GM21619 (cell line): ENCODE data around the gene DDX46.
"Not testable (repeated sequence)": the region's sequence is repeated elsewhere in the genome, so short reads cannot be mapped to it uniquely, and the experiment has no call there.

Experiments used
- ATAC-seq: cut with Tn5 transposase; IDR thresholded peaks from one replicate; pipeline ENCODE4 v1.9.1; 2021; ENCODE audit not compliant: unreplicated experiment

The DDX46 gene

DNA sequence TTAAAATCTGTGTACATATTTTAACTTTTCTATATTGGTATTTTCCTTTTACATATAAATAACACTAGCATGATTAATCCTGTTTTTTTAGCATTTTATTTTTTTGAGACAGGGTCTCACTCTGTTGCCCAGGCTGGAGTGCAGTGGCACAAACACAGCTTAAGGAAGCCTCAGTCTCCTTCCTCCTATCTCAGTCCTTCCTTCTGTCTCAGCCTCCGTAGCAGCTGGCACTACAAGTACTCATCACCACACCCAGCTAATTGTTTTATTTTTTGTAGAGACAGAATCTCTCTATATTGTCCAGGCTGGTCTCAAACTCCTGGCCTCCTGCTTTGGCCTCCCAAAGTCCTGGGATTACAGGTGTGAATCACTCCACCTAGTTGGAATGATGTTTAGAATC lies 85.7 kb downstream of the DDX46 start:
- ATAC-seq: no peak

DNA sequence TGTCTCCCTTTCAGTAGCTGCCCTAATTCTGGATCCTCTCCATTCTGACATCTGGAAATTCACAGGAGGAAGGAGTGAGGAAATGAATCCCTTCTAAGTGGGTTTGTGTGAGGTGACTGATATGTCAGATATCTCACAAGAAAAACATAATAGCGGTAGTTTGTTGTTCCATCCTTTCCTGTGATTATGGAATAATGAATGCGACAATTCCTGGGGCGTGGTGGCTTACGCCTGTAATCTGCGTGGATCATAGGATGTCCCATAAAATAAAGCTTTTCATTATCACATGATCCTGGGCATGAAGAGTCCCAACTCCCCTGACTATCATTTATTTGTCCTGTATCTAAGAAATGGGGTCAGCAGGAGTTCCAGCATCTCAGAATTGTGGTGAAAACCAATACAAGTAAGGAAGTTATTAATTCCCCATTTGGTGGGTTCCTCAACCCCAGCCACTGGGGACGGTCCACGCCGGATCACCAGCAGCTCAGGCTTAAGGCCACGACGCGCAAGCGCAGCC lies 86.8 kb downstream of the DDX46 start:
- no peak for ATAC-seq

- peak; percentile 95 for ATAC-seq
Observed at GRCh38 chr5:134845852-134846640, 87.5 kb downstream of the DDX46 start, which contains the start of gene C5orf24. Gene C5orf24 (plus strand): TSS chr5:134845968. CDS start chr5:134854901, 8,933 bp downstream.

DNA sequence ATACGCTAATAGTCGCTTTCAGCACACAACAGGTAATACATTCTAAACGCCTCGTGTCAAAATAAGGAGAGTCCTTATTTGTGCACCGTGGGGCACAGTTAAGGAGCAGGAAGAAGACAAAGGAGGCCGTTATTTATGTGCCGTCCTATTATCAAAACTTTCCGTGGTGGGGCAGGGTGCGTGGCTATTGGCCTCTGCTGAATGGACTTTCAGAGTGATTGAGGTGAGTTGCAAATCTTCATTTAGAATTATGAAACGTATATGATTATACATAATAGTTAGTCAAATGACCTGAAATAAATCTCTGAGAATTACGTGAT lies 88.0 kb downstream of the DDX46 start:
- ATAC-seq: no peak

GRCh38 chr5:134849434-134849933 lies 90.9 kb downstream of the DDX46 start:
- not testable (repeated sequence) for ATAC-seq

GRCh38 chr5:134851307-134851923 lies 92.8 kb downstream of the DDX46 start:
- ATAC-seq: no peak

GRCh38 chr5:134856465-134856864 lies 97.9 kb downstream of the DDX46 start:
- ATAC-seq: not testable (repeated sequence)

- ATAC-seq: no peak
Observed at GRCh38 chr5:134857401-134857800, 98.8 kb downstream of the DDX46 start.

DNA sequence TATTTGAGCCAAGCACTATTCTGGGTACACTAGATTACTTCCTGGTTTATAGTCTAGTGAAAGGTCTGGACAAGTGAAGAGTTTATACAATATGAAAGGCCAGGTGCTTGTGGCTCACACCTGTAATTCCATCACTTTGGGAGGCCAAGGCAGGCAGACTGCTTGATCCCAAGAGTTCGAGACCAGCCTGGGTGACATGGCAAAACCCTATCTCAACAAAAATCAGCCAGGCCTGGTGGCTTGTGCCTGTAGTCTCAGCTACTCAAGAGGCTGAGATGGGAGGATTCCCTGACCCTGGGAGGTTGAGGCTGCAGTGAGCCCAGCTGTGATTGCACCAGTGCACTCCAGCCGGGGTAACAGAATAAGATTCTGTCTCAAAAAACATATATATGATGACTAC lies 106.1 kb downstream of the DDX46 start:
- no peak for ATAC-seq

DNA sequence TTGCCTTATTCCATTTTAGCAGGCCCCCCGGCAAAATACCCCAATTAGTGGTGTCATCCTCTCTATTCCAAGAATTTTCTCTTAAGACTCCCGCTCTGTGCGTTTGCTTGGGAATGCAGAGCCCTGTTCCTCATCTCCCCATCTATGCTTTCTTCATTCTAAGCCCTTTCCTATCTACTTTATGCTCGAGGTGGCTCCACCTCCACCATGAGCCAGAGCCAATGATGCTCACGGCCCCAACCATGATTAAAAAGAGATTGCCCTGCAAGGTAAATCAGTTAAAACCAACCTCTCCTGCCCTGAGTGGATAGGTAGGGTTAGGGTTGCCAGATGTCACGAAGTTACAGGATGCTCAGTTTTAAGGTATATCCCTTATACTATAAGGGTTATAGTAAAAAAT lies 114.9 kb downstream of the DDX46 start:
- no peak for ATAC-seq

DNA sequence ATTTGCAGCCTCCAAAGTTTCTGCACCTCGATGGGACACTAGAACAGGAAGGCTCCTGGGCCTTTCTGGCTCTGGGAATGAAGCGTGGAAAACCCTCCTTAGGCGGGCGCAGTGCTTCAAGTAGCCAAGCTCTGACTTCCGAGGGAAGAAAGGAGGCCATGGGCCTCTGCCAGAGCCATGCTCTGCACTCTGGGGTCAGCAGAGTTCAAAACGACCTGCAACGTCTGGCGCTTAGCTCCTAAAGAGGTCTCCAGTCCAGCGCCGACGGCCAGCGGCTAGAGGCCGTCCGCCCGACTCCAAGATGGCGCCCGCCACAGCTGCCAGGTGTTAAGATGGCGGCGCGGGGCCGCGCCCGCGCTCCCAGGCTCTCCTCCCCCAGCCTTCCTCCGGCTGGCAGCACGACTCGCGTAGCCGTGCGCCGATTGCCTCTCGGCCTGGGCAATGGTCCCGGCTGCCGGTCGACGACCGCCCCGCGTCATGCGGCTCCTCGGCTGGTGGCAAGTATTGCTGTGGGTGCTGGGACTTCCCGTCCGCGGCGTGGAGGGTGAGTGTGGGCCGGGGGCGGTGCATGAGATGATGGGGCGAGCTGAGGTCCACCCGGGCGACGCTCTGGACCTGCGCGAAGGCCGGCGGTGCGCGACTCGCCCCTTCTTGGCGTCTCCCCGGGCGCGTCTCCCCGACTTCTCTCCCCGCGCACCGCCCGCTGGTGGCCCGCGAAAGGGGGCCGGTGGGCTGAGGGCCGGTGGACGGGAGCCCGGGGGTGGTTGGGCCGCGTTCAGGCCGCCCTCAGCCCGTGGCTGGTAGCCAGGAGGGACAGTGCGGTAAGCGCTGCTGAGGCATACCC lies 115.6 kb downstream of the DDX46 start, which contains the start of gene TXNDC15:
Gene TXNDC15, plus strand, starts transcription at position 385 of the 844 bp plus-strand sequence. Its CDS starts 57 bp downstream, at position 442.
- ATAC-seq: peak; percentile 84

GRCh38 chr5:134874831-134875655 lies 116.5 kb downstream of the DDX46 start:
- ATAC-seq: peak; percentile 21

DNA sequence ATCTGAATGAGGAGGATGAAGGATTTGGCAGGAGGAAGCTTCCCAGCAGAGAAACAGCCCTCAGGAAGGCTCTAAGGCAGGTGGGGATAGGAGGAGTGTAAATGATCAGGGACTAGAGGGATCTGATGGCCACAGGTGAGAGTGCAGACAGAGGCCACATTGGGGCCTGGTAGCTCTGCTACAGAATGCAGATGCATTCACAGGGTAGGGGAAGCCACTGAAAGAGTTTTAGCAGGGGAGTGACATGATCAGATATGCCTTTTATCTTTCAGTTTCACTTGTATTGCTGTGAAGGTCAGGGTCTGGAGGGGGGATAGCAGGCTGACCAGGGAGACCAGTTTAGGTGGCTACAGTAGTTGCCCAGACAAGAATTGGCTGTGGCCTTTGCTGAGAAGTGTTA lies 118.6 kb downstream of the DDX46 start:
- ATAC-seq: no peak

DNA sequence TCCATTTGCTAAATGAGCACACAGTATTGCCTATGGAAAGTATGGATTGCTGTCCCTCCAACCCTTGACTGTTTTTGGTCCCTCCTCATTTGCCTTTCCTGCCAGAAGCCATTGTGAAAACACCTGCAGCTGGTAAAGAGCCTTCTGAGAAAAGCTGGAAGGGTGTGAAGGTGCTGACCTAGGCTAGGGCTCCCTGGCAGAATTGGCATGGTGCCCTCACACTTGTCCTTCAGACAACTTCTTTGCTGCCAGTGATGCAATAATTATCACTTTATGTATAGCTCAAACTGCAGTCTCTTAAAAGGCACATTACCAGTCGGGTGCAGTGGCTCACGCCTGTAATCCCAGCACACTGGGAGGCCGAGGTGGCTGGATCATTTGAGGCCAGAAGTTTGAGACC lies 119.8 kb downstream of the DDX46 start:
- no peak for ATAC-seq

- ATAC-seq: no peak
Observed at GRCh38 chr5:134879456-134879855, 120.9 kb downstream of the DDX46 start.
